Dermis blood vessel endothelial cell (primary cell): Measurements from ENCODE around the gene KRT85. TPM values are rescaled to one million over a fixed set of nuclear protein-coding genes. Genes with fewer than 3 reads are reported as not detected.

Experiments used
- DNase-seq: peaks from one replicate; pipeline ENCODE4 v3.0.0; 2010
- total RNA-seq: library from RNA; depleted of rRNA; stranded (reverse); fragments of >200 nt; gene quantifications from 2 replicates; pipeline ENCODE4 v1.2.3, GENCODE V29; 2014

KRT85 gene
- total RNA-seq, 1 donor from 2014 or later: not detected

DNA sequence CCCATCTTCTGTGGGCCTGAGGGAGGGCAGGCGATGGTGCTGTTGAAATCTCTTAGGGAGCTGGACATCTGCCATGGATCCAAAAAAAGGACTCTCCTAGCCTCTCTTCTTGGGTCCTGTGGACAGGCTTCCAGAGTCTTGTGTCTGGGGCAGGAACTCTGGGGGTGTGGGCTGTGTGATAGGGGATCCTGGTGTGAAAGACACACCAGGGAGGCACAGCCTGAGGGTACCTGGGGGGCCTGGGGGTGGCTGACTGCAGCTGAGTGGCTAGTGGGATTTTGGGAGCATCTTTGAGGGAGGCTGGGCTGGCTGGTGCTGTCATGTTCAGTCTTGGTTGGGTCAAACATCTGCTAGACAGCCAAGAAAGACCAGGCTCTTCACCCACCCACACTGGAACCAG lies 44.3 kb downstream of the KRT85 start:
- DNase-seq: no peak

DNA sequence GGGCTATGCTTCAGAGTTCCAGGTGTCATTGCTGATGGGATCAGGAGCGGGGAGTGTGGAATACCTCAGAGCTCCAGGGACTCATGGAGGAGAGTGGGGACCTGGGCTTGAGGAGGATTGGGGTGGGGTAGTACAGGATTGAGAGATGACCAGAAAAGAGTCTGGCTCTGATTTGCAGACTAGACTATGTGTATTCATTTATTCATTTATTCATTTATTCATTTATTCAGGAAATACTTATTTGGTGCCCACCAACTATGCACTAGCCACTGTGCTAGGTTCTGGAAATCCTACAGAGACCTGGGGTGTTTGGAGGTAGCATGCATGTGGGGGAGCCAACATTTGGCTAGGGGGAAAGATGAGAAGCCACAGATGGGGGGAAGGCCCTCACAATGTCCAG lies 45.2 kb downstream of the KRT85 start:
- DNase-seq: no peak

DNA sequence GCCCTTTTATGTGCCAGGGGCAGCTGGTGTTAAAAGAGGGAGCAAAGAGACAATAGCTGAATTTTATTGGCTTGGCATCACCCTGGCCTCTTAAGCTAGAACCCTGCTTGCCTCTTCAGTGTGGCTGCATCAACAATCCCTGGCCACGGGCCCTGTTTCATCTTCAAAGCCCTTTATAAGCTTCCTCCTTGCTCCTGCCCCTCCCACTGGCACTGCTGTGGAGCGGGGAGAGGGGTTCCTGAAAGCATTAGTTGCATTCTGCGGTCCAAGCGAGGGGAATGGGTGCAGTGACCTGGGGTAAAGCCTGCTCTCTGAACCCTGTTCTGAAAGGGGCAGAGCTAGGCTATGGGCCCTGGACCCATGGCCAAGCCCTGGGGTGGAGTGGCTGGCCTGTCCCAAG lies 45.9 kb downstream of the KRT85 start:
- DNase-seq: no peak

DNA sequence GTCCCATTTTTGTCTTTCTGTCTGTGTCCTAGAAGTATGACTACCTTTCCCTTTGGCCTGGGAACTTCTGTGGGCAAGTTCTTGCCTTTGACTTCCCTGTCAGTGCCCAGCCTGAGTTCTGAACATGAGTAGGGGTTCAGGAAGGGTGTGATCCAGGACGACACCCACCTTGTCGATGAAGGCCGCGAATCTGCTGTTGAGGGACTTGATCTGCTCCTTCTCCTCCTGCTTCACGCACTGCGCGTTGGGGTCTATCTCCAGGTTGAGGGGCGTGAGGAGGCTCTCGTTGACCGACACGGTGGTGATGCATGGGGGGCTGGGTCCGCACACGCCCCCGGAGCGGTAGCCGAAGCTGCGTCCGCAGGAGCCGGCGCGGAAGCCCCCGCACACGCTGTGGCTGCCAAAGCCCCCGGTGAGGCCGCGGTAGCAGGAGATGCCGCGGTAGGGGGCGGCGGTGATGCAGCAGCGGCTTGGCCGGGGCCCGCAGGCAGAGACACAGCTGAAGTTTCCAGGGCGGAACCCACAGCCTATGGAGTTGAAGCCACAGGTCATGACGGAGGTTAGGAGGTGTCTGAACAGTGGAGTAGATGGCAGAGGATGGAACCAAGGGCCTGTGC lies 46.4 kb downstream of the KRT85 start, which contains the start of gene KRT83:
KRT83 (minus strand) TSS at position 615 of the 617 bp plus-strand sequence; CDS start at position 552, 63 bp downstream.
- no peak for DNase-seq

DNA sequence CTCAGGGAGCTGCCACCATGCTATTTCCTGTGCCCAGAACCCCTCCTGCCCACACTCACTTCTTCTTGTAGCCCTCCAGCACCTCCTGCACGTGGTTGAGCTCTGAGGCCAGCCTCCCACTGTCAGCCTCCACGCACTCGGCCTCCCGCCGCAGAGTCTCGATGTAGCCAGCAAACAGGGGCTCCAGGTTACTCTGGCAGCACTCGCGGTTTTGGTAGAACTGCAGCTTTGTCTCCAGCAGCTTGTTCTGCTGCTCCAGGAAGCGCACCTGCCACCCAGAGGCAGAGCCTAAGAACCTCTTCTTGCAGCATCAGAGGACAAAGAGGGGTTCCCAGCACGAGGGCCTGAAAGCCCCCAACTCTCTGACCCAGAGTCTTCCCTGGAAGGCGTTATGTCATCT lies 48.2 kb downstream of the KRT85 start:
- no peak for DNase-seq

DNA sequence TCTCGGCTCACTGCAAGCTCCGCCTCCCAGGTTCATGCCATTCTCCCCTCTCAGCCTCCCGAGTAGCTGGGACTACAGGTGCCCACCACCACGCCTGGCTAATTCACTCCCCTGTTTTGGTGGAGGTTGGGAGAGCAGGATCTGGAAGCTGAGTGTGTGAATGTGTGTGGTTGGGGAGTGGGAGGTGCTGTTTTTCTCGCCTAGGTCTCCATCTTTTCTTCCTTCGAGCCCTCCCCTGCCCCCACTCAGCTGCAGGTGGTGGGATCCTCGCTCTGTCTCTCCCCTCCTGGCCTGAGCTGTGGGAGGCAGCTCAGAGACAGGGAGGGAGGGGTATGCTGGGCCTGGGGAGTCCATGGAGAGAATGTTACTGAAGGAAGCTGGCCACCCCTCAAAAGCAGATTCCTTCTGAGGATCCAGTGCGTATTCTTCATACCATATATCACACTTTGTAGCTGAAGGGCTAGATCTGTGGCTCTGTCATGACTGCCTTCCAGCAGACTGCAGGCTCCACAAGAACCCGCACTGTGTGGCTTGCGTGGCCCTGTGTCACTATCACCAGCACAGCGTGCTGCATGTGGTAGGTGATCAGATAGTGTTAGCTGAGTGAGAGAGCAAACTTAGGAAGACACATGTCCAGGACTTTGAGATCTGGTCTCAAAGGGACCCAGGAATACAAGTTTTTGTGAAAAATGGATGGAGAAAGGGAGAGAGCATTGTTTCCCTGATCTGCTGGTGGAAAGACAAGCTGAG lies 48.9 kb downstream of the KRT85 start:
- DNase-seq: no peak

DNA sequence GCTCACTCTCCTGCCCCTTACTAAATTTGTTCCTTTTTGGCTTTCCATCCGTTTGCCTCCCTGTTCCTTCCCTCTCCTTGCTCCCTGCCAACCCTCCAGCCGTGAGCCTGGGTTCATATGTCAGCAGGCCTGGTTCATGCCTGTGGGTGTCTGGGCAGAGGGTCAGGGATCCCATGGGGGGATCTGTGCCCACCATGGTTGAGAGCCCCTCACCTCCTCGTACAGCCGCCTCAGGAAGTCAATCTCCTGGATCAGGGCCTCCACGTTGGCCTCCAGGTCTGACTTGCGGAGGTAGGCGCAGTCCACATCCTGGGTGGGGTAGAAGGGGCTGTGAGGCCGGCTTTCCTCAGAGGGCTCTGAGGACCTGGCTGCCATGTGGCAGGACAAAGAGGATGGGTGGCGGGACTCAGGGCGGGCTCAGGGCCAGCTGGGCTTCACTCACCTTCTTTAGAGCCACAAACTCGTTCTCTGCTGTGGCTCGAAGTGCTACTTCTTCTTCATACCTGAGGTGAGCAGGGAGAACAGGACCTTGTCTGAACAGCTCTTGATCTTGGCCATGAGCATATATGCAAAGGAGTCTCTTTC lies 49.7 kb downstream of the KRT85 start:
- DNase-seq: no peak

DNA sequence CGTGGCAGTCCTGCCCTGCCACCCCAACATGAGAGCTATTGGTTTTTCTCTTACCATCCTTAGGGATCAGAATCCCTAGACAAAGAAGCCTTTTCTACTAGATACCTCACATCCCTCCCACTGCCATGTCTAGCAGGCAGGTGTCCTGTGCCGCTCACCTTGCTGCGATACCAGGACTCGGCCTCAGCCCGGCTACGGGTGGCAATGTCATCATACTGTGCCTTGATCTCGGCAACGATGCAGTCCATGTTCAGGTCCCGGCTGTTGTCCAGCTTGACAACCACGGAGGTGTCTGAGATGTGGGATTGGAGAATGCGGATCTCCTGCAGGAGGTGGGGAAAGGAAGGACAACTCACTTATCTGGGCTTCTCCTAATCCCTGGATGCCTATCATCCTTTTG lies 50.6 kb downstream of the KRT85 start:
- no peak for DNase-seq

DNA sequence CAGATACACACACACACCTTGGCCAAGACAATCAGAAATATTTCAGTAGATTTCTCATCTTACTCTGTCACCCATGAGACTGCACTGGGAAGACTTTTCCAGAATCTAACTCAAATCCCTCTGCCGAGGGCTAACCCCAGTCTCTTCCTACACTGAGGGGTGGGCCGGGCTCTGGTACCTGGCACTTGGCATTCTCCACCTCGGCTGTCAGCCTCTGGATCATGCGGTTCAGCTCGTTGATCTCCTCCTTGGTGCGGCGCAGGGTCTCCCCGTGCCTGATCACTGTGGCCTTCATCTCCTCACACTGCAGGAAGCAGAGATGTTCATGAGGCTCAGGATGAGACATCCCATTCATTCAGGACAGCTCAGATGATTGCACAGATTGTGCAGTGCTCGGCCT lies 51.0 kb downstream of the KRT85 start:
- no peak for DNase-seq

DNA sequence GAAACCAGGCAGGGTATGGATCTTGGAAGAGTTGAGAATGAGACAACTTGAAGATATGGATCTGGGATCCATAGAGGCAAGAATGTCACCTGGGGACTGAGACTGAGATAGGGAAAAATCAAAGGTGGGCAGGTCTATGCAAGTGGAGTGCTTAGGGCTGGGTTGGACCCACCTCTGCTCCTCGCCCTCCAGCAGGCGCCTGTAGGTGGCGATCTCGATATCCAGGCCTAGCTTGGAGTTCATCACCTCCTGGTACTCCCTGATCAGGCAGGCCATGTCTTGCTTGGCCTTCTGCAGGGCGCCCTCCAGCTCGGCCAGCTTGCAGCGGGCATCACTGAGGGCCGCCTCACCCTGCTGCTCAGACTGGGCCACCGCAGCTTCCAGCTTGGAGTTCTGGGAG lies 51.6 kb downstream of the KRT85 start:
- peak; percentile 18 for DNase-seq

DNA sequence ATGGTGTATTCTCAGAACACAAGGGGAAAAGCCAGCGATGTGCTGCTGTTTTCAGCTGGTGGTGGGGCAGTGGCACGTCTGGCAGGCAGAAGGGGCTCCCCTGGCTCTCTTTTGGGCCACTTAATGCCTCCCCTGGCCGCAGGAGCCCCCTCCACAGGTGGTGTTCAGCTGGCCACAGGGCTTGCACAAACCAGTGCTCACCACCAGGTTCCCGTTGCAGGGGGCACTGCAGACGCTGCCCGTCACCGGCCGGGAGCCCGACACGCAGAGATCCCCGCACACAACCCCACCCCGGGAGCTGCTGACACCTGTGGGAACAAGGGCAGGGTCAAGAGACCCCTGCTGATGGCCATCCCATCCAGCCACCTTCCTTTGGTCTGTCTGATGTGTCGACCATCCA lies 52.8 kb downstream of the KRT85 start:
- DNase-seq: no peak

DNA sequence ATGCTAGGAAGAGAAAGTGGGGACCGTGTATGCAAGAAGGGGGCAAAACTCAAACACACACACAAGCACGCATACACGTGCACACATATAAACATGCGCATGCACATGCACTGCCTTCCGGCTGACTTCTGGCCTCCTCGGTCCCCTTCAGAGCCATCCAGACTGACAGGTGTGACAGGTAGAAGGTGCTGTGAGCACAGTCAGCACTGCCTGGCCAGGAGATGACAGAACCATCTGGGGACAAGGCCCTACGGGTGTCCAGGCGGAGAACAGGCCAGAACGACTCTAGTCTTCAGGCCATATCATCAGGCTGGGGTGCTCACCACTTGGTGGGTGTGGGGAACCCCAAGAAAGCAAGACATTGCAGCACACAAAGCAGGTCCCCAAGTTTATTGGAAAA lies 53.4 kb downstream of the KRT85 start:
- no peak for DNase-seq

DNA sequence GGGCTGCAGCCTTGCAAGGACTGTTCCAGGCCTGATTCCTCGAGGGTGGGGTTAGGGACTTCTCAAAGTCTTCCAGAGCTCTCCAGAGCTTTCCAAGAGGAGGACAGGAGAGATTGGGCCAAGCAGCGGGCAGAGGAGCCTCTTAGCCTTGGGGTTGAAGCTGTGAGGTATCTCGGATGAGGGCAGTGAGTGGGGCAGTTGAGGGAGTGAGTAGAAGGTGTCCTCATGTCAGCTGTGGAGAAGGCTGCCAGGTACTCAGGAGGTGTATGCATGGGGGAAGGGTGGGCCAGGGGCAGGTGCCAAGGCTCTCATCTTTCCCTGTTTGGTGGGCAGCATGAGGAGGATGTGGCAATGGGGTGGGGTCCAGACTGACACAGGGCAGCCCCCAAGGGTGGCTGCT lies 53.8 kb downstream of the KRT85 start:
- no peak for DNase-seq

DNA sequence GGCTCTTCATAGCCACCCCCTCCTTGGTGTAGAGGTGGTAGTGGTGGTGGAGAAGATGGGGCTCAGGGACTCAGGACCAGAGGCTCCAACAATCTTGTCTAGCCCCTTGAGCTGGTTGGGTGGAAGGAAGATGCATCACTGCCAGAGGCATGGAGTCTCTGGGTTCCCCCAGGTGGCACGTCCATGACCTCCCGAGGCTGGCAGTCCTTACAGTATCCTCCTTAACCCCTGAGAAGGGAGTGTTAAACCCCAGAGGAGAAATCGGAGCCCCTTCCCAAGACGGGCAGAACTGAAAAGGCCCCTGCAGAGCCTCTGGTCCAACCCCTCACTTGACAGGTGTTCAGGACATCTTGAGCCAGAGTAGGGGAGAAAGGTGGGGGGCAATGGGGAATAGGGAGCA lies 55.2 kb downstream of the KRT85 start:
- DNase-seq: no peak

DNA sequence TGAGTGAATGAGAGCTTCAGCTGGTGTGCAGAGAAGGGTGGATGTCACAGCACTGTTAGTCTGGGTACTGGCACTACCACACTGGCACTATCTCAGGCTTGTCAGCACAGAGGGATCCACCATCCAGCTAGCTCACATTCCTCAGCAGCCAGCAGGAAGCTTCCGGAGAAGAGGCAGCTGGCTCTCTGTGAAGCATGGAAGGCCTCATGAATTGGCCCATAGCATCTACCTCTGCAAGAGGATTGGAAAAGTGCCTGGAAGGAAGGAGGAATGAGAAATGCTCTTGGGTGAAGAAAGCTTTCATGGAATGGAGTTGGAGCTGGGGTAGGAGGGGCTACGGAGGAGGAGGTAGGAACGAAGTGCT lies 56.0 kb downstream of the KRT85 start:
- DNase-seq: no peak

DNA sequence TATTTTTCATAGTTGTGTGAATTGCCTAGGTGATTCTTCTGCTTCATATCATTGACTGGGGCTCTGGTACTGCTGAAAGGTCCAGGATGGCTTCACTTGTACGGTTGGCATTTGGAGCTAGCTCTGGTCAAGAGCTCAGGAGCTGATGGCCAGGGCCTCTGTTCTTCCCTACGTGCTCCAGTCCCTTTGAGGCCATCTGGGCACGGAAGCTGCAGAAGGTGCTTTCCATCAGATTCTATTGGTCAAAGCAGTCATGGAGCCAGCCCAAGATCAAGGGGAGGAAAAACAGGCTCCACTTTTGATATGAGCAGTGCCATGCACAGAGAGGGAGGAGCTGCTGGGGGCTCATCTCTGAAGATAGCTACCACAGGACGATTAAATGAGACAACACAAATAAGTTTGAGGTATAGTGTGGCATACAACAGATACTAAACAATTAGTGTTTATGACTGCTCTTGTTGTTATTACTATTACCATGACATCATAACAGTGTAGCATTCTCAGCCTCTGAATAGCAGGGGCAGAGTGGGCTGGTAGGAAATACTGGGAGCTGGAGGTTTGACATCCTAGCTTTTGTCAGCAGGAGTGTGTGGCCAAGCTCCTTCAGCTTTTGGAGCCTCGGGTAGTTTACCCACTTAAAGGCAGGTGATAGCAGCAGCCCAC lies 56.5 kb downstream of the KRT85 start:
- no peak for DNase-seq

Other genes starting within 250 kb of the KRT85 start
- gene KRT80, start 175.5 kb downstream of the KRT85 start, total RNA-seq: 0.17 and 1.2 TPM in 2 replicates
- gene KRT7, start 134.2 kb downstream of the KRT85 start, total RNA-seq: 19.2 and 53.6 TPM in 2 replicates
- not detected in 2 replicates for gene KRT86, start 92.8 kb downstream of the KRT85 start, total RNA-seq
- 0.05 TPM in 1 of 2 replicates, not detected in the other for gene KRT81, start 75.9 kb downstream of the KRT85 start, total RNA-seq
- not detected in 2 replicates for gene KRT83, start 46.1 kb downstream of the KRT85 start, total RNA-seq
- not detected in 2 replicates for gene KRT84, start 18.2 kb upstream of the KRT85 start, total RNA-seq
- not detected in 2 replicates for gene KRT82, start 38.9 kb upstream of the KRT85 start, total RNA-seq
- not detected in 2 replicates for gene KRT75, start 66.9 kb upstream of the KRT85 start, total RNA-seq
- gene KRT6B, start 84.7 kb upstream of the KRT85 start, total RNA-seq: 0.05 and 0.34 TPM in 2 replicates
- gene KRT6C, start 106.3 kb upstream of the KRT85 start, total RNA-seq: not detected in 2 replicates
- 0.47 and 1.9 TPM in 2 replicates for gene KRT6A, start 125.8 kb upstream of the KRT85 start, total RNA-seq
- gene KRT5, start 152.9 kb upstream of the KRT85 start, total RNA-seq: 0.42 and 2.7 TPM in 2 replicates
- not detected in 2 replicates for gene KRT71, start 185.7 kb upstream of the KRT85 start, total RNA-seq
- not detected in 2 replicates for gene KRT74, start 206.4 kb upstream of the KRT85 start, total RNA-seq
- gene KRT72, start 234.0 kb upstream of the KRT85 start, total RNA-seq: not detected in 2 replicates